Measurements from ENCODE around the gene CSF1R. TPM values are rescaled to one million over a fixed set of nuclear protein-coding genes. Genes with fewer than 3 reads are reported as not detected.

Gene CSF1R
- total and polyA plus RNA-seq, 8 donors = 3.0 to 235 (median 25.2) TPM

DNA sequence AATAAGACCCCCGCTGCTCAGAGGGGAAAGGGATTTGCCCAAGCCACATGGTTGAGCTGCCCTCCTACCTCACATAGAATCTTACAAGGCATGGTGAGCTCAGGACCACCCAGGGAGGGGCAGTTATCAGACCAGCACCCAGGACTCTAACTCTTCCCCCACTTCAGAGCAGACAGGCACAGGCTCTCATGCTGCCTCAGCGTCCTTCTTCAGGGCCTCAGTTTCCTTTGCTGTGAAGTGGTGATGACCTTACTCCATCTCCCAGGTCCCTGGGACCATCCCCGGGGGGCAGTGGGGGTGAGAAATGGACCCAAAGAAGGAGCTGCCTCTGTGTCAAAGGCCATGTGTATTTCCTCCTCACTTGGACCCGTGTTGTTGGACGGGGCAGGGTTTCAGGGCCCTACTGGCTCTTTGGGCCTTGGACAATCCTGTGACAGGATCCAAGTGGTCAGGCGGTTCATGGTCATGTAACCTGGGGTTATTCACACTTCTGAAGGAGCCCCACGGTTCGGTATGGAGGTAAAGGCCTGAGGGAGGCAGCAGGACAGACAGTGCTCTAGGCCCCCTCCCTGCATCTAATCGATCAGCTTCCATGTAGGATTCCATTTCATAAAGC lies 31.7 kb upstream of the CSF1R start:
- intact Hi-C loops (cut with DNase I; ENCODE audit: low total_unique reads) = no loop called here
- H3K4me3 ChIP-seq = no peak overlapping the region
- no peak for TF ChIP-seq POLR2AphosphoS5 (IDR thresholded peaks at IDR 0.05)
- TF ChIP-seq, protein P1, sequence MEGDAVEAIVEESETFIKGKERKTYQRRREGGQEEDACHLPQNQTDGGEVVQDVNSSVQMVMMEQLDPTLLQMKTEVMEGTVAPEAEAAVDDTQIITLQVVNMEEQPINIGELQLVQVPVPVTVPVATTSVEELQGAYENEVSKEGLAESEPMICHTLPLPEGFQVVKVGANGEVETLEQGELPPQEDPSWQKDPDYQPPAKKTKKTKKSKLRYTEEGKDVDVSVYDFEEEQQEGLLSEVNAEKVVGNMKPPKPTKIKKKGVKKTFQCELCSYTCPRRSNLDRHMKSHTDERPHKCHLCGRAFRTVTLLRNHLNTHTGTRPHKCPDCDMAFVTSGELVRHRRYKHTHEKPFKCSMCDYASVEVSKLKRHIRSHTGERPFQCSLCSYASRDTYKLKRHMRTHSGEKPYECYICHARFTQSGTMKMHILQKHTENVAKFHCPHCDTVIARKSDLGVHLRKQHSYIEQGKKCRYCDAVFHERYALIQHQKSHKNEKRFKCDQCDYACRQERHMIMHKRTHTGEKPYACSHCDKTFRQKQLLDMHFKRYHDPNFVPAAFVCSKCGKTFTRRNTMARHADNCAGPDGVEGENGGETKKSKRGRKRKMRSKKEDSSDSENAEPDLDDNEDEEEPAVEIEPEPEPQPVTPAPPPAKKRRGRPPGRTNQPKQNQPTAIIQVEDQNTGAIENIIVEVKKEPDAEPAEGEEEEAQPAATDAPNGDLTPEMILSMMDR (IDR thresholded peaks at IDR 0.05) = no peak
- no peak for TF ChIP-seq POLR2A (IDR thresholded peaks at IDR 0.05)
- no peak for TF ChIP-seq EP300 (IDR thresholded peaks at IDR 0.05)

DNA sequence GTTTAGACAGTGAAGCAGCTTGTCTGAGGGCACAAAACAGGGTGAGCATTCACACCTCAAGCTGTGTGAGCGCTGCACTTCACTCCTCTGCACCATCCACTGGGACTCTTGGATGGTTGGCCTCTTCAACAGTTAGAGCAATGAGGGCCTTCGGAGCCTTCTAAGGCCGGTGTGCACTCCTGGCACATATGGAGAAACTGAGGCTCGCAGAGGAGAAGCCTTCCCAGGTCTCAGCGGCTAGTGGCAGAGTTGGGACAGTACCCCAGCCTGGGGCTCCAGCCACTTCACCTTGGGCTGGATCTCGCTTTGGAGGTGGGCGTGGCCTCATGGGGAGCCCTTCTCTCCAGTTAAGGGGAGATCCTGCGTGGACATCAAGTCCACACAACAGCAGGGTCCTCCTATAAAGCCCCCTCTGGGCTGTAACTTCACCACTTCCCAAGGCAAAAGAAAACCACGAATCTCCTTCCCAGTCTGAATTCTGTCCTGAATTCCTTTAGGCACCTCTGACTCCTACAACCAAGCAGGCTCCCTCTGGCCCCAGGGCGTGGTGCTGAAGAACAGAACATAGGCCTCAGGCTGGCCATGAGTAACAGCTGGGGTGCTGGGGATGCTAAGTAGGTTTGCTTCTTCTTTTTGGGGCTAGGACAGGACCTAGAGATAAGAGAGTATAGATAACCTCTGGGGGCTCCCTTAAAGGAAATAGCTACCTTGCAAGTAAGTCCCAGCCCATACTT lies 30.5 kb upstream of the CSF1R start:
- Histone ChIP-seq H3K36me3 (peaks cover 8 to 64% (median 58%) of the 10 kb centered on the region in 4 donors), H3K9me3 (no peaks in the 10 kb centered on the region), H3K4me3 (no peak overlapping the region), H3K4me1 (peaks cover 0 to 19% (median 7%) of the 10 kb centered on the region in 4 donors), H3K27me3 (no peaks in the 10 kb centered on the region), H3K27ac (no peak overlapping the region)
- DNase-seq = peak in 1 of 2 donors; percentile 24
- WGBS, 5 donors = 83 to 89% (median 88%) methylated on average over 10 of the region's 10 CpGs
- intact Hi-C loops (cut with DNase I; ENCODE audit: low total_unique reads) = no loop called here
- TF ChIP-seq EP300 (IDR thresholded peaks at IDR 0.05) (no peak), POLR2A (IDR thresholded peaks at IDR 0.05) (no peak), POLR2AphosphoS5 (IDR thresholded peaks at IDR 0.05) (no peak)
- TF ChIP-seq, protein P1 (IDR thresholded peaks at IDR 0.05) = no peak

More for the DNA sequence above, 31.7 kb upstream of the CSF1R start:
- H3K9me3 ChIP-seq = no peaks in the 10 kb centered on the region
- H3K36me3 ChIP-seq = peaks cover 14 to 75% (median 70%) of the 10 kb centered on the region in 4 donors
- no peak overlapping the region for H3K27ac ChIP-seq
- peaks cover 0 to 15% (median 3%) of the 10 kb centered on the region in 4 donors for H3K4me1 ChIP-seq
- DNase-seq = peak in 1 of 2 donors; percentile 8
- H3K27me3 ChIP-seq = no peaks in the 10 kb centered on the region
- WGBS, 5 donors = 73 to 94% (median 85%) methylated on average over 6 to 9 of the region's 9 CpGs

DNA sequence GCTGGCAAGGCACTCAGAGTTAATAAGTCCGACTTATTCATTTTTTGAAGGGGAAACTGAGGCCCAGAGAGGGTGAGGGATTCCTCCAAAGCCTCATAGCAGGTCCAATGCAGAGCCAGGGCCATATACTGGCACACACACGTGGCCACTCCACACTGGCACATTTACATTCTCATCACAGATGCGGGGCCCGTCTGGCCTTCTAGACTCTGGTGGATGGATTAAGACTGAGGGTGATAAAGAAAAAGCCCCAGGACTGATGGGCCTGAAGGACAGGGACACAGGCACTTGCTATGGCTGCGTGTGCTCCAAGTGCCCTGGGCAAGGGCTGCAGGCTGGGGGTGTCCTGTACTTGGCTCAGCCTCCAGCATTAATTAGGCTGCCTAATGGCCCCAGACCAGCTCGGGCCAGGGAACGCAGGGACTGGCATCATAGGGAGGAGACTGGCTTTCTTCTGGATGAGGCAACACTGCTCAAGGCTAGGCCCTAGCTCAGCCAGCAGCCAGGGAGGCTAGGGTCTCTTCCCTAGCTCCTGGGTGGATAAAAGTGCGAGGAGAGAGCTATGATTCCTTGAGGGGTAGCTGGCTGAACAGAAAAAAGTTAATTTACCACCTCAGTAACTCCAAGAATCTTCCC lies 28.5 kb upstream of the CSF1R start:
- no peak overlapping the region for H3K4me3 ChIP-seq
- H3K4me1 ChIP-seq = peaks cover 0 to 16% (median 7%) of the 10 kb centered on the region in 4 donors
- no peak overlapping the region for H3K27ac ChIP-seq
- intact Hi-C loops (cut with DNase I; ENCODE audit: low total_unique reads) = no loop called here
- no peaks in the 10 kb centered on the region for H3K9me3 ChIP-seq
- peak; percentile 5 to 11 for DNase-seq
- WGBS, 5 donors = 75 to 88% (median 83%) methylated on average over 7 to 8 of the region's 8 CpGs
- H3K36me3 ChIP-seq = peaks cover 5 to 44% (median 43%) of the 10 kb centered on the region in 4 donors
- no peak for TF ChIP-seq EP300 (IDR thresholded peaks at IDR 0.05)
- TF ChIP-seq POLR2AphosphoS5 (IDR thresholded peaks at IDR 0.05) = no peak
- no peak for TF ChIP-seq POLR2A (IDR thresholded peaks at IDR 0.05)
- TF ChIP-seq, protein P1 (IDR thresholded peaks at IDR 0.05) = no peak
- no peaks in the 10 kb centered on the region for H3K27me3 ChIP-seq

DNA sequence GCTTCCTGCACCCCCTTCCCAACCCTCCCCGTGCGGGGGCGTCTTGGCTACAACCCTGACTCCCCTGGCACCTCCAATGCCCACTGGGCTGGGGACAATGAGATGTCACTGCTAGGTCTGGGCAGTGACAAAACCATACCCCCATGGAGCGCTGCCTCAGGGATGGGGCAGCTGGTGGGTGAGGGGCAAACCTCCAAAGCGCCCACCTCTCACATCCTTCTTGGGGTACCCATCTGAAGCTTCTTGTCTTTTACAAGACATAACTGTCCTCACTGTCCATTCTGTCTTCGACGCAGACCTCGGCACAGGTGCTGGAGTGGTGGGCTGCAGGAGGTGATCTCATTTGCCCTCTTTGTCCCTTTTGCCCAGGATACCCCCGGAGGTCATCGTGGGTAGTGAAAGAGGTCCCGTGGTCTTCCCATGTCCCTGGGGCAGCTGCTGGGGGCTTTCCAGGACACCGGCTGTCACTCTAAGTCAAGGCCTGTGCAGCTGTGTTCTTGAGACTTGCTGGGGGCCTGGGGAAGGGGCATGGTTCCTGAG lies 27.8 kb upstream of the CSF1R start:
- H3K27ac ChIP-seq = no peak overlapping the region
- WGBS, 5 donors = 84 to 94% (median 91%) methylated on average over 11 to 12 of the region's 12 CpGs
- H3K4me3 ChIP-seq = no peak overlapping the region
- H3K27me3 ChIP-seq = no peaks in the 10 kb centered on the region
- no peak for TF ChIP-seq POLR2AphosphoS5 (IDR thresholded peaks at IDR 0.05)
- TF ChIP-seq POLR2A (IDR thresholded peaks at IDR 0.05) = no peak
- TF ChIP-seq, protein P1 (IDR thresholded peaks at IDR 0.05) = no peak
- no peak for TF ChIP-seq EP300 (IDR thresholded peaks at IDR 0.05)
- intact Hi-C loops (cut with DNase I; ENCODE audit: low total_unique reads) = no loop called here
- H3K36me3 ChIP-seq = peaks cover 0 to 37% (median 36%) of the 10 kb centered on the region in 4 donors
- DNase-seq = peak; percentile 7 to 18
- no peaks in the 10 kb centered on the region for H3K9me3 ChIP-seq
- peaks cover 0 to 16% (median 7%) of the 10 kb centered on the region in 4 donors for H3K4me1 ChIP-seq

Measured in stomach (tissue), 9 donors.